Left renal cortex interstitium (tissue), 4 donors: ENCODE results near the gene ATP10A. TPM values are rescaled to one million over a fixed set of nuclear protein-coding genes. Genes with fewer than 3 reads are reported as not detected.
"Not testable (repeated sequence)": the region's sequence is repeated elsewhere in the genome, so short reads cannot be mapped to it uniquely, and the experiment has no call there.

Experiments used
- DNase-seq, 4 donors: peaks; one replicate each; pipeline ENCODE4 v3.0.0-alpha.2; 2013; ENCODE audit warnings: low read depth in 4 of 4, low spot score in 2 of 4, missing footprints in 1 of 4
- polyA plus RNA-seq, 4 donors: library from polyadenylated mRNA; unstranded; fragments of 120-200 nt; gene quantifications; one replicate each; pipeline ENCODE4 v1.2.1, GENCODE V29; 2013; ENCODE audit not compliant: insufficient read length in 4 of 4

Gene ATP10A
- polyA plus RNA-seq, 4 donors, result 3.0 to 5.2 (median 3.9) TPM

DNA sequence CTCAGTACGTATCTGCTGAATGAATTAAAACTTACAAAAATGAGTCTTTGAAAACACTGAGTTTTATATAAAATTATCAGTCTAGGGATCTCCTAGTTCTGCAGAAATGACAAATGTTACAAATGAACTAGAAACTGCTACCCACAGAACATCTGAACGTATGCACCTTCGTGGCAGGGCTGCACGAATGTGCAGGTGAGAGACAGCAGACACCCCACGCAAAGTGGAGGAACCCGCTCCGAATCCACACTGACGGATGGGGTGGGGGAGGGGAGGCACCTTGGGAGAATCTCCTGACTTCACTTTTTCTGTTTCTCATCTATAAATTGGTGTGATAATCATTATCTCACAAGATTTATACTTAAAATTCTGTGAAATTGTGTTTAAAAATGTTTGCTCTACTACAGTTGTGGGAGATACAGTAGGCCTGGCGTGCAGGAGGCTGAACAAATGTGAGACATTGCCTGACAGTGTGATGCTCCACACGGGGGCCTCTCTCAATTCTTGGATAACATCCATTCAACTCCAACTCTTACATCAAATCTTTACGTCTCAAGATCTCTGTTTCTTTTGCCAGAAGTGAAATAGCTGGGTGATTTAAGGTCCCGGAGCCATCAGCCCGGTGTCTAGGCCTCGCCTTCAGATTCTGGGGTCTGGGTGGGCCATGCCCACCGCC is 86.9 kb downstream of the ATP10A start:
- no peak for DNase-seq

DNA sequence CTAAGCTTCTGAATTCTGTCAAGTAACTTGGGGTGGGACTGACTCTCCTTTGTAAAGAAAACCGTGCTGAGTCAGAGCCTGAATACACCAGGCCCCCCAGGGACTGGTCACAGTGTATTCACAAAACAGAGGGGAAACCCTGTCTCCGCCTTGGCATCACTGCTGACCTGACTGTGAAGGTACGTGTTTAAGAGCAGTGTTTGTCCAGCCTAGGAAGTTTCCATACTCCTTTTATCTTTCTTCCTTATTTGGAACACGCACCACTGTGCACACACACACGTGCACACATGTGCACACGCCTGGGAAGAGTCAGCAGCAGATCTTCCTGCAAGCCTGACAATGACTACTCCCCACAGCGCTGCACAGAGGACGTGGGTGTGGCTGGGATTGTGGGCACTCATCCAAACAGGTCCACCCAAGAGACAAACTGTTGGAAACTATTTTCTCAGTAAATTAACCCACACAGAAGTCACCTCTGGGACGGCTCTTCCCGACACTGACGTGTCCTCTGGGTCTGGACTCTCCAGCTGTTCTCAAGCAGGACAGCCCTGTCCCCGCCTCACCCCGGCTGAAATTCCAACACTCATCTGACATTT is 87.7 kb downstream of the ATP10A start:
- no peak for DNase-seq

DNA sequence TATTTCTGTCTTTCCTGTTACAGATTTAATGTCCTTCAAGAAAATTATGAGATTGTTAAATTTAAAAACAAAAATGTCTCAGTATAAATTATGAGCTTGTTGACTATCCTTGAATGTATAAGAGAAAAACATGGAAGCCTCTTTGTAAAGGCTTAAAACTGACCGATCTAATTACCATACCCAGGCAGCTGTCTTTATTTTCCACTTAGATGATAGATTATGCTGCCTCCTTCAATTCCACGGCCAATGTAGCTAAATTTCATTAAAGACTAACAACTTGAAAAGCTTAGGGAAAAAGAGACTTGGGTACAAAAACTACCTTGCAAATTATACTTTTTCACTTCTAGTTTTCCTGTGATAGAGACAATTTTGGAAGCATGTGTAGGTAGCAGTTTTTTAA is 88.3 kb downstream of the ATP10A start:
- no peak for DNase-seq

DNA sequence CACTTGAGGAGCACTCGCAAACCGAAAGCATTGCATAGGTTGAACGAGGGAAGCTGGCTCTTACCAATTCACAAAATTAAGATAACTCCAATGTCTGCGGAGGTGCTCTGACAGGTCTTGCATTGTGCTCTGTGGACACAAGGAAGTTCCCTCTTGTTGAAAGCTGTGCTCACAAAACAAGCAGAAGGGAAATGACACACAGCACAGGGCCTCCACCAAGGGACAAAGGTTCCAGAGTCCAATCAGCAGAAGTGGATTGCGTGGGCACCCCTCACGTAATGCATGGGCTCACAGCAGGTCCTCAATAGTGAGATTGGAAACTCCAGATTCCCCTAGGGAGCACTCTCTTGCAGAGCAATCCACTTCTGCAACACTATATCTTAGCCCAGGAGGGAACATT is 89.9 kb downstream of the ATP10A start:
- no peak for DNase-seq

GRCh38 chr15:25772500-25772899 is 90.6 kb downstream of the ATP10A start:
- DNase-seq, result no peak

- DNase-seq, result not testable (repeated sequence)
Observed at GRCh38 chr15:25771736-25772135, 91.4 kb downstream of the ATP10A start.

- no peak for DNase-seq
Observed at GRCh38 chr15:25771338-25771706, 91.8 kb downstream of the ATP10A start.

- DNase-seq, result no peak
Observed at GRCh38 chr15:25770618-25771337, 92.3 kb downstream of the ATP10A start.

DNA sequence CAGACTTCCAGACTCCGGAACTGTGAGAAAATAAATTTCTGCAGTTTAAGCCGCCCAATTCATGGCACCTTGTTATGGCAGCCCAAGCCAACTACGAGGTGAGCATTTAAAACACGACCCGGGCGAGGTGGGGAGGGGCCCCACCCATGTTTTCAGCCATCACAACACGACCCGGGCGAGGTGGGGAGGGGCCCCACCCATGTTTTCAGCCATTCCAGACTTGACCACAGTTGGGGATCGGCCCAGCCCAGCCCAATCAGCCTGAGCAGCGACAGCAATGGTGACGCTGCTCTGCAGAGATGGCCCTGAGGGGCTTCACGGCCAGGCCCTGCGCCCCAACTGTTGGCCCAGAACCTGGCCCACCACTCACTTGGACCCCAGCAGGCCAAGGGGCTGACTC is 93.1 kb downstream of the ATP10A start:
- no peak for DNase-seq

DNA sequence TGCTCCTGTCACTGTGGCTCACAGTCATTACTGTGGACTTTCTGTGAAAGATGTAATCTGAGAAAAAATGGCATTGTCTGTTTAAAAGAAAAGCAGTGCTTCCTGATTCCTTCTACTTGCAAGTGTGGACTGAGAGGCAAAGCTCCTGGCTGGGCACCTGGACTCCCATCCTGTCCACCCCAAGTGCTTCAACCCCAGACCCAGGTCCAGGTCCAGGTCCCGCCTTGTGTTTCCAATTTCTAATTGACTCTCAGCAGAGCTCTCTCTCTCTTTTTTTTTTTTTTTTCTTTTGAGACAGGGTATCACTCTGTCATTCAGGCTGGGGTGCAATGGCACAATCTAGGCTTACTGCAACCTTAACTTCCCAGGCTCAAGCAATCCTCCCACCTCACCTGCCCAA is 94.9 kb downstream of the ATP10A start:
- DNase-seq, result no peak

GRCh38 chr15:25767356-25768151 is 95.6 kb downstream of the ATP10A start:
- no peak for DNase-seq

DNA sequence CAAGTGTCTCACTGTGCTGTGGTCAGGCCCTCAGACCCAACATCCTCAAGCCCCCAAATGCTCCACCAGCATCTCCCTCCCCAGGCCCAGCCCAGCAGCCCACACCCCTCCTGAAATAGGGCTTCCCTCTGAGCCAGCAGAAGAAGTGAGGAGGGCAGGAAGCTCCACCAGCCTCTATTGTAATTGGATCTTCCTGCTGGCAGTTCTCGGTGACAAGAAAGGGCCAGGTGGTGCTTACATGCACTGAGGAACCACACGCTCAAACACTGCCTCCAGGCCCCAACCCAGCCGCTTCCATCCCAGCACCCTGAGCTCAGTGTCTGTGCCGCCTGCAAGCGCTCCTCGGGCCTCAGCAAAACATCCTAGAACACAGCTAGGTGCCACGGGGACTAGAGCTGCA is 96.7 kb downstream of the ATP10A start:
- DNase-seq, result no peak

DNA sequence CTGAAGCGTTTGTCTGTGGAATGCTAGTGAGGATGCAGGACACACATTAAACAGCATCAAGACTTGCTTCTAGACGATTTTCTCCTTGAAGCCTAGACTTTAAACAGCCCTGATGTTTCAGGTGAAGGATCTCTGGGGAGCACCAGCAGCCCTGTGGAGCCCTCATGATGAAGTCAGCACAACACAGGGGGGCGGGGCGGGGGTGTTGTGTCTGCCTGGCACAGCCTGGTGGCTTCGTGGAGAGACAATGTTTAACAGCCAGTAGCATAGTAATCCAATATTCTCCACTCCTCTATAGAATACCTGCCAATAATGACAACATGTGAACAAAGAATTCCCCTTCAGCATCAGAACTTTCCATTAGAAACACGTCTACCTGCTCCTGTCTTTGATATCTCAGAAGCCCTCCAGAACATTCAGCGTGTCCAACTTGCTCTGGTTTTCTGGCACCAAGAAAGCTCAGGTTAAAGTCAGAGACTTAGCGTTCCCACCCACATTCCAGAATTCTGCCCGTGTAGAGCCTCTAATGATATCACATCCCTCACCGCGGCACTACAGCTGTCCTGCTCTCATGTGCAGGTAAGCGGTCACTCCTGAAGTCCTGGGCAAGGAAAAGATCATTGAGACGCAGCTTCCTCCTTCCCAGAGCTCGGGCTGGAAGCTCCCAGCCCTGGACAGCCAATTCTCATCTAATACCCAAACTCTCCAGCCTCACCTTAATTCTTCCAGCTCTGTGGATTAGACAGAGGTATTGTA is 98.0 kb downstream of the ATP10A start:
- DNase-seq, result no peak

- DNase-seq, result no peak
Observed at GRCh38 chr15:25763954-25764353, 99.2 kb downstream of the ATP10A start.

DNA sequence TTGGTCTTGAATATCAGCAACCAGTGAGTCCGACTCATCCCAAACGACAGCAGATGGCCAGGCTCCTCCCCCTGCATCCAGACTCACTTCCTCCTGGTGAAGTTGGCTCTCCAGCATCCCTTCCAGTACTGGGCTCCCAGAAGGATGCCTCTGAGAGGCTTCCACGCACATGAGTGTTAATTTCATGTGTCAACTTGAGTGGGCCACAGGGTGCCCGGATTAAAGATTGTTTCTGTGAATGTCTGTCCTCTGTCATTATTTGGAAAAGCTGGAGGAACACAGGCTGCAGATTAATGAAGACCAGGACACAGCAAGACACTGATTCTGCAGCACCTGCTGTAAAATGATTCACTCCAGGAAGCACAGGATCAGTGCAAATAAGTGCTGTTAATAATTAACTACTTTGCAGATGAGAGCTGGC is 99.8 kb downstream of the ATP10A start:
- no peak for DNase-seq

- DNase-seq, result no peak
Observed at GRCh38 chr15:25761971-25762662, 101.0 kb downstream of the ATP10A start.

GRCh38 chr15:25759421-25759820 is 103.7 kb downstream of the ATP10A start:
- no peak for DNase-seq

DNA sequence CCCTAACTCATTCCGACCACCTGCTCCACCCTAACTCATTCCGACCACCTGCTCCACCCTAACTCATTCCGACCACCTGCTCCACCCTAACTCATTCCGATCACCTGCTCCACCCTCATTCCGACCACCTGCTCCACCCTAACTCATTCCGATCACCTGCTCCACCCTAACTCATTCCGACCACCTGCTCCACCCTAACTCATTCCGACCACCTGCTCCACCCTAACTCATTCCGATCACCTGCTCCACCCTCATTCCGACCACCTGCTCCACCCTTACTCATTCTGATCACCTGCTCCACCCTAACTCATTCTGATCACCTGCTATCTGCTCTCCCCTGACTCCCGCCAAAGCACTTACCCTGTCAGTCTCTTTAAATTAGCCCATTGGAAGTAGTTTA is 104.5 kb downstream of the ATP10A start:
- DNase-seq, result not testable (repeated sequence)

DNA sequence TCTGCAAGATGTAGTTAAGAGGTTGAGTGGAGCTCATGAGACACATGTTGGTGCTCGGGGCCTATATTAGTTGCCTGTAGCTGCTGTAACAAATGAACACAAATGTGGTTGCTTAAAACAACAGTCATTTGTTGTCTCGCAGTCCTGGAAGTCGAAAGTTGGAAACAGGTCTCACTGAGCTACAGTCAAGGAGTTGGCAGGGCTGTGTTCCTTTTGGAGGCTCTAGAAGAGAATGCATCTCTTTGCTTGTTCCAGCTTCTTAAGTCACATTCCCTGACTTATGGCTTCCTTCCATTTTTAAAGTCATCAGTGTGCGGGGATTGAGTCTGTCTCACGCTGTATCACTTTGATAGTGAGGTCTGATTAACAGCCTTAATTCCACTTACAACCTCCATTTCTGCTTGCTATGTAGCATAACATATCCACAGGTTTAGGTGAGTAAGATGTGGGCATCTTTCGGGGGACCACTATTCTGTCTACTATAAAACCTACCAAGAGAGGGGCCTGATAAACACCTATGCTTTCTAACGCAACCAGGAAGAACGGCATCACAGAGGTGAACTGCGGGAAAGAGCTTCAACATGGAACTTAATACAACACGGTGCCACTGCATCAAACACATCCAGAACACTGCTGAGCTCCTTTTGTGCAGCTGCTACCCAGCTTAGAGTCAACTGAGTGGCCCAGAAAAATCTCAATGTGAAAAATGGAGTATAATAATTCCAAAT is 119.4 kb downstream of the ATP10A start:
- DNase-seq, result no peak
